Endothelial cell of umbilical vein (primary cell): ENCODE results near the gene ECT2. TPM values are rescaled to one million over a fixed set of nuclear protein-coding genes. Genes with fewer than 3 reads are reported as not detected.

ENCODE experiments used
- BruUV-seq: library from RNA; stranded (reverse); fragments of 400-500 nt; replicated peaks from 2 replicates; lab custom pipeline; 2021; lab: Mats Ljungman, UMichigan
- CTCF ChIA-PET: fragments of 300-600, 350-600 bp; sonication (Branson Sonifier 250); formaldehyde crosslinking; loops from one replicate; lab custom pipeline; 2021; ENCODE audit warnings: antibody characterized with exemption, inconsistent platforms; lab: Charles Lee
- POLR2A ChIA-PET: fragments of 300-600, 350-600 bp; sonication (Branson Sonifier 250); formaldehyde crosslinking; loops from one replicate; lab custom pipeline; 2021; ENCODE audit warnings: antibody characterized with exemption, inconsistent platforms; lab: Charles Lee
- DNase-seq: peaks from one replicate; pipeline ENCODE4 v3.0.0-alpha.2; 2011; ENCODE audit warnings: low read depth, low spot score
- FAIRE-seq: peaks from 2 replicates; lab custom pipeline; 2011; peaks lifted over from hg19 to GRCh38; lab: Jason Lieb, UNC
- H2AFZ ChIP-seq: 2 replicates; pipeline ENCODE4 v1.6.0; 2012; ENCODE audit warnings: low read depth, low read length, control low read depth, inconsistent platforms
- H3K27ac ChIP-seq: 2 replicates; pipeline ENCODE4 v1.5.1; 2011; ENCODE audit warnings: low read depth, mild to moderate bottlenecking, control low read depth, low read length, moderate library complexity; ENCODE audit not compliant: insufficient read depth
- H3K27me3 ChIP-seq, 2 experiments: 2 replicates each; pipeline versions ENCODE4 v1.6.0 to v1.6.1; 2011; ENCODE audit warnings: low read length in 2 of 2, mixed read lengths in 1 of 2; ENCODE audit not compliant: control insufficient read depth in 2 of 2, insufficient read depth in 2 of 2
- H3K36me3 ChIP-seq, 2 experiments: 2 replicates in 1 of 2; 3 replicates in 1 of 2; pipeline ENCODE4 v1.5.1; 2011; ENCODE audit warnings: low read length in 2 of 2, mild to moderate bottlenecking in 1 of 2, moderate library complexity in 1 of 2; ENCODE audit not compliant: control insufficient read depth in 2 of 2, insufficient read depth in 2 of 2; ENCODE audit errors: extremely low read depth in 1 of 2
- H3K4me1 ChIP-seq: 3 replicates; pipeline ENCODE4 v1.5.1; 2011; ENCODE audit warnings: mild to moderate bottlenecking, low read length; ENCODE audit not compliant: control insufficient read depth, insufficient read depth; ENCODE audit errors: extremely low read depth
- H3K4me2 ChIP-seq: 2 replicates; pipeline ENCODE4 v1.6.1; 2011; ENCODE audit warnings: low read length, control low read depth, mixed read lengths; ENCODE audit not compliant: insufficient read depth
- H3K4me3 ChIP-seq, 3 experiments: fragments of 200-600 bp in 1 of 3; sonication (generic), shearing (Covaris generic) in 1 of 3; replicated peaks in 1 of 3; 2 replicates each; pipeline ENCODE4 v1.5.1; 2011 to 2016; ENCODE audit warnings: control low read depth in 3 of 3, low read length in 3 of 3, mild to moderate bottlenecking in 2 of 3, inconsistent platforms in 1 of 3, low read depth in 1 of 3, moderate library complexity in 1 of 3; ENCODE audit not compliant: insufficient read depth in 1 of 3
- H3K79me2 ChIP-seq: 2 replicates; pipeline ENCODE4 v1.6.0; 2012; ENCODE audit warnings: low read length, inconsistent platforms; ENCODE audit not compliant: control insufficient read depth, insufficient read depth
- H3K9ac ChIP-seq: replicated peaks from 2 replicates; pipeline ENCODE3; 2011; ENCODE audit warnings: low read length, control low read depth; ENCODE audit not compliant: insufficient read depth; ENCODE audit errors: extremely low read depth
- H3K9me1 ChIP-seq: replicated peaks from 3 replicates; pipeline ENCODE4 v1.6.0; 2011; ENCODE audit warnings: mild to moderate bottlenecking, low read length; ENCODE audit not compliant: control insufficient read depth, insufficient read depth; ENCODE audit errors: extremely low read depth
- H3K9me3 ChIP-seq: replicated peaks from 2 replicates; pipeline ENCODE4 v1.5.1; 2012; ENCODE audit warnings: low read length, inconsistent platforms; ENCODE audit not compliant: control insufficient read depth, insufficient read depth
- H4K20me1 ChIP-seq: replicated peaks from 2 replicates; pipeline ENCODE3; 2011; ENCODE audit warnings: mild to moderate bottlenecking, low read length; ENCODE audit not compliant: control insufficient read depth, insufficient read depth; ENCODE audit errors: extremely low read depth
- CTCF ChIP-seq, 2 donors: IDR thresholded peaks; 1 replicate in 1 of 2; 2 replicates in 1 of 2; pipeline ENCODE4 v1.5.1; 2011; ENCODE audit warnings: low read length in 2 of 2, mild to moderate bottlenecking in 2 of 2, moderate library complexity in 2 of 2, control low read depth in 1 of 2, inconsistent platforms in 1 of 2, low read depth in 1 of 2; ENCODE audit not compliant: insufficient read depth in 1 of 2; ENCODE audit errors: extremely low read depth in 1 of 2
- EZH2 ChIP-seq: IDR thresholded peaks from 2 replicates; pipeline ENCODE4 v1.6.1; 2012; ENCODE audit warnings: borderline replicate concordance, low read depth, mild to moderate bottlenecking, moderate library complexity, low read length, inconsistent platforms; ENCODE audit not compliant: severe bottlenecking
- GATA2 ChIP-seq: IDR thresholded peaks from 2 replicates; pipeline ENCODE4 v1.7.0; 2011; ENCODE audit warnings: low read depth, mild to moderate bottlenecking, moderate library complexity, mixed read lengths, low read length; ENCODE audit not compliant: insufficient read length, insufficient read depth
- JUN ChIP-seq: IDR thresholded peaks from 2 replicates; pipeline ENCODE4 v1.6.1; 2011; ENCODE audit warnings: borderline replicate concordance, low read depth; ENCODE audit not compliant: insufficient read length, insufficient read depth
- MYC ChIP-seq: IDR thresholded peaks from one replicate; pipeline ENCODE4 v1.6.1; 2011; ENCODE audit warnings: mild to moderate bottlenecking, low read depth, low read length
- POLR2A ChIP-seq: IDR thresholded peaks from 2 replicates; pipeline ENCODE4 v1.6.1; 2012; ENCODE audit warnings: low read depth, mild to moderate bottlenecking, control low read depth, low read length
- POLR2AphosphoS5 ChIP-seq: IDR thresholded peaks from 2 replicates; pipeline ENCODE4 v1.6.1; 2012; ENCODE audit warnings: low read depth, mild to moderate bottlenecking, control low read depth, low read length, moderate library complexity; ENCODE audit not compliant: insufficient read depth
- dilution Hi-C: fragments of 300-500 bp; cut with MboI; formaldehyde crosslinking; loops from one replicate; pipeline ENCODE4 v1.15.0; 2019; ENCODE audit warnings: low sequenced_read_pairs; ENCODE audit not compliant: extremely low pct_ligation_motif_present
- intact Hi-C: fragments of 100-400 bp; cut with micrococcal nuclease; formaldehyde crosslinking; loops from one replicate; pipeline ENCODE4 v1.10.0; 2022
- polyA plus RNA-seq, 4 experiments: library from polyadenylated mRNA; depleted of rRNA in 3 of 4; stranded (reverse) in 3 of 4; unstranded in 1 of 4; fragments of >200 nt; gene quantifications; 2 replicates each; pipeline versions ENCODE4 v1.2.1 to v1.2.3, GENCODE V29; 2011 to 2012; ENCODE audit warnings: missing spikeins in 1 of 4
- total RNA-seq: library from RNA; stranded (reverse); gene quantifications from 2 replicates; pipeline ENCODE4 v1.2.3, GENCODE V29; 2021
- TF ChIP-seq, protein P1 (sequence below): IDR thresholded peaks from 2 replicates; pipeline ENCODE4 v1.6.1; 2011; ENCODE audit not compliant: insufficient read depth, insufficient read length

The ECT2 gene
- total and polyA plus RNA-seq, 2 donors (not counting 3 experiments of a cell fraction or from before 2014, with no cell fraction given): 10.3 to 47.5 TPM

DNA sequence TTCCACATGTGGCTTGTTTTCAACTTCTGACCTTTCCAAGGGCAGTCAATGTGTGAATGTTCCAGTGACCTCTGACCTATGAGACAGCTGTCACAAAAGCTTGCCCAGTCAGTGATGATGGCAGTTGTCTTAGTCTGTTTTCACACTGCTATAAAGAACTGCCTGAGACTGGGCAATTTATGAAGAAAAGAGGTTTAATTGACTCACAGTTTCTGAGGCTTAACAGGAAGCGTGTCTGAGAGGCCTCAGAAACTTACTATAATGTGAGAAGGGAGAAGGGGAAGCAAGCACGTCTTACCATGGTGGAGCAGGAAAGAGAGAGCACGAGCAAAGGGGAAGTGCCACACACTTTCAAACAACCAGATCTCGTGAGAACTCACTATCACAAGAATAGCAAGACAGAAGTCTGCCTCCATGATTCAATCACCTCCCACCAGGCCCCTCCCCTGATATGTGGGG lies 95.6 kb downstream of the ECT2 start:
- Histone ChIP-seq H3K27ac (no peak overlapping the region), H3K9ac (no peak overlapping the region), H3K4me1 (peaks cover 11% of the 10 kb centered on the region), H4K20me1 (no peaks in the 10 kb centered on the region), H3K9me3 (no peaks in the 10 kb centered on the region), H3K4me2 (no peak overlapping the region), H3K27me3 (no peaks in the 10 kb centered on the region), H3K79me2 (no peaks in the 10 kb centered on the region), H3K36me3 (no peaks in the 10 kb centered on the region), H3K9me1 (no peaks in the 10 kb centered on the region), H2AFZ (no peak overlapping the region), H3K4me3 (no peak overlapping the region)
- no TSS peak for BruUV-seq
- no peak for TF ChIP-seq MYC
- intact Hi-C loops: no loop called here
- ChIA-PET CTCF (no interaction called here), POLR2A (no interaction called here)
- FAIRE-seq (no peak), DNase-seq (no peak)
- dilution Hi-C loops: no loop called here

GRCh38 chr3:172846706-172847105 lies 96.2 kb downstream of the ECT2 start:
- intact Hi-C loops (no loop called here), dilution Hi-C loops (no loop called here)
- no peaks in the 10 kb centered on the region for H3K79me2 ChIP-seq
- no peak for FAIRE-seq
- H4K20me1 ChIP-seq: no peaks in the 10 kb centered on the region
- no peak overlapping the region for H3K27ac ChIP-seq
- no peak overlapping the region for H3K9ac ChIP-seq
- no TSS peak for BruUV-seq
- TF ChIP-seq MYC: no peak
- no peak for TF ChIP-seq POLR2A
- no peak for TF ChIP-seq GATA2
- no peak for TF ChIP-seq EZH2
- TF ChIP-seq, protein P1, sequence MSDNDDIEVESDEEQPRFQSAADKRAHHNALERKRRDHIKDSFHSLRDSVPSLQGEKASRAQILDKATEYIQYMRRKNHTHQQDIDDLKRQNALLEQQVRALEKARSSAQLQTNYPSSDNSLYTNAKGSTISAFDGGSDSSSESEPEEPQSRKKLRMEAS: no peak
- no peak for TF ChIP-seq CTCF (IDR thresholded peaks at IDR 0.05; ENCODE audit: extremely low read depth in 1 of 2, insufficient read depth in 1 of 2, low read depth in 1 of 2, low read length in 2 of 2)
- TF ChIP-seq JUN: no peak
- TF ChIP-seq POLR2AphosphoS5: no peak
- H3K4me1 ChIP-seq: peaks cover 11% of the 10 kb centered on the region
- no peaks in the 10 kb centered on the region for H3K36me3 ChIP-seq
- no peak overlapping the region for H3K4me3 ChIP-seq
- CTCF ChIA-PET: no interaction called here
- no peaks in the 10 kb centered on the region for H3K9me1 ChIP-seq
- POLR2A ChIA-PET: no interaction called here
- no peak for DNase-seq
- H3K4me2 ChIP-seq: no peak overlapping the region
- H3K27me3 ChIP-seq: no peaks in the 10 kb centered on the region
- no peaks in the 10 kb centered on the region for H3K9me3 ChIP-seq
- no peak overlapping the region for H2AFZ ChIP-seq
